ENCODE results near the gene MKRN1. TPM values are rescaled to one million over a fixed set of nuclear protein-coding genes. Genes with fewer than 3 reads are reported as not detected.

The MKRN1 gene
- total and polyA plus RNA-seq, 2 of the 4 experiments (the other 2 are of a cell fraction): 47.2 to 83.0 TPM

DNA sequence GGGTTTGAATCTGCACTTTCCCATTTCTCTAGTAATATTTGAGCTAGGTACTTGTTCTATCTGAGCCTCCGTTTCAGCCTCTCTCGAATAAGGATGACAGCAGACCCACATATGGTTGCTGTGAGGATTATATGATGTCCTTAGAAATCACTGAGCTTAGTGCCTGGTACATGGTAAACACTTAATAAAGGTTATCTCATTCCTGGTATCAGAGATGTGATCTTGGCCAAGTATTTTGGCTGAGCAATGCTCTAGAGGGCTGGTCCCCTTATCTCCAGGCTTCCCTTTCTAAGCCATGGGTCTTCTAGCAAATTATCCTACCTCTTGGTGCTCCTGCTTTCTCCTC lies 407 bp upstream of the MKRN1 start:
- H2BK20ac ChIP-seq (ENCODE audit: low read depth, low read length): no peak overlapping the region
- no TSS peak for BruUV-seq (replicated peaks)
- no peak for ATAC-seq (ENCODE audit: low read depth)
- H3K4me2 ChIP-seq (ENCODE audit: low read depth, low read length): peak overlapping the region; percentile 87
- H4K5ac ChIP-seq (ENCODE audit: low read depth, low read length): no peak overlapping the region
- H4K8ac ChIP-seq (ENCODE audit: low read depth in 2 of 2, low read length in 2 of 2): peak overlapping the region; percentile 71 to 88
- no peak overlapping the region for H3K23ac ChIP-seq (ENCODE audit: low read depth, low read length)
- H2AK9ac ChIP-seq (replicated peaks; ENCODE audit: low read depth, low read length, poor library complexity): peak overlapping the region; percentile 88
- H3K79me1 ChIP-seq (ENCODE audit: low read depth in 1 of 2, low read length in 2 of 2): peaks cover 0 to 18% of the 10 kb centered on the region in 2 experiments; a peak in 1 of 4 replicates
- H3K27ac ChIP-seq (ENCODE audit: insufficient read depth, low read length): no peak overlapping the region
- no peak overlapping the region for H3K18ac ChIP-seq (ENCODE audit: low read depth, low read length)
- H4K91ac ChIP-seq (ENCODE audit: insufficient read depth, low read depth, low read length): no peak overlapping the region
- H3K4me1 ChIP-seq (ENCODE audit: control insufficient read depth, insufficient read depth, low read length): peaks cover 2% of the 10 kb centered on the region; the same call in 1 of the 2 replicates
- no peak overlapping the region for H2BK15ac ChIP-seq (ENCODE audit: low read depth, low read length)
- H2BK5ac ChIP-seq (ENCODE audit: low read depth, low read length, poor library complexity, severe bottlenecking): no peak overlapping the region
- no peaks in the 10 kb centered on the region for H3K36me3 ChIP-seq (ENCODE audit: control insufficient read depth, insufficient read depth, low read length)
- H3K4ac ChIP-seq (ENCODE audit: low read depth, low read length): no peak overlapping the region
- H3K9ac ChIP-seq (ENCODE audit: low read depth, low read length): no peak overlapping the region
- H3K56ac ChIP-seq (ENCODE audit: extremely low read depth, insufficient read depth, low read length): no peak overlapping the region
- peaks cover 23% of the 10 kb centered on the region for H4K20me1 ChIP-seq (ENCODE audit: insufficient read depth, low read length)
- 0 out of 2 replicates have a peak overlapping the region, but pooled peaks have one; percentile 25 for H3K14ac ChIP-seq (replicated peaks; ENCODE audit: low read depth, low read length)
- TF ChIP-seq POLR2A (IDR thresholded peaks at IDR 0.05; ENCODE audit: low read depth, low read length): no peak
- TF ChIP-seq NFE2L2 (IDR thresholded peaks at IDR 0.05; ENCODE audit: low read depth, low read length): no peak
- no peak for TF ChIP-seq MXI1 (IDR thresholded peaks at IDR 0.05; ENCODE audit: borderline replicate concordance, low read depth, low read length)
- no peak for TF ChIP-seq MAZ (IDR thresholded peaks at IDR 0.05; ENCODE audit: borderline replicate concordance, low read depth, low read length)
- TF ChIP-seq RCOR1 (IDR thresholded peaks at IDR 0.05; ENCODE audit: insufficient replicate concordance, low read length): no peak
- no peak for TF ChIP-seq USF2 (IDR thresholded peaks at IDR 0.05; ENCODE audit: low read depth, low read length)
- TF ChIP-seq CHD1 (IDR thresholded peaks at IDR 0.05; ENCODE audit: low read depth, low read length): no peak
- no peak for TF ChIP-seq RFX5 (IDR thresholded peaks at IDR 0.05; ENCODE audit: low read depth, low read length)
- no peak for TF ChIP-seq BHLHE40 (IDR thresholded peaks at IDR 0.05; ENCODE audit: low read depth, low read length)
- TF ChIP-seq, protein P1, sequence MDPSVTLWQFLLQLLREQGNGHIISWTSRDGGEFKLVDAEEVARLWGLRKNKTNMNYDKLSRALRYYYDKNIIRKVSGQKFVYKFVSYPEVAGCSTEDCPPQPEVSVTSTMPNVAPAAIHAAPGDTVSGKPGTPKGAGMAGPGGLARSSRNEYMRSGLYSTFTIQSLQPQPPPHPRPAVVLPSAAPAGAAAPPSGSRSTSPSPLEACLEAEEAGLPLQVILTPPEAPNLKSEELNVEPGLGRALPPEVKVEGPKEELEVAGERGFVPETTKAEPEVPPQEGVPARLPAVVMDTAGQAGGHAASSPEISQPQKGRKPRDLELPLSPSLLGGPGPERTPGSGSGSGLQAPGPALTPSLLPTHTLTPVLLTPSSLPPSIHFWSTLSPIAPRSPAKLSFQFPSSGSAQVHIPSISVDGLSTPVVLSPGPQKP (IDR thresholded peaks at IDR 0.05; ENCODE audit: borderline replicate concordance, low read depth, low read length): no peak
- no peak for TF ChIP-seq MAFK (IDR thresholded peaks at IDR 0.05; ENCODE audit: low read depth, low read length)
- TF ChIP-seq, protein P2, sequence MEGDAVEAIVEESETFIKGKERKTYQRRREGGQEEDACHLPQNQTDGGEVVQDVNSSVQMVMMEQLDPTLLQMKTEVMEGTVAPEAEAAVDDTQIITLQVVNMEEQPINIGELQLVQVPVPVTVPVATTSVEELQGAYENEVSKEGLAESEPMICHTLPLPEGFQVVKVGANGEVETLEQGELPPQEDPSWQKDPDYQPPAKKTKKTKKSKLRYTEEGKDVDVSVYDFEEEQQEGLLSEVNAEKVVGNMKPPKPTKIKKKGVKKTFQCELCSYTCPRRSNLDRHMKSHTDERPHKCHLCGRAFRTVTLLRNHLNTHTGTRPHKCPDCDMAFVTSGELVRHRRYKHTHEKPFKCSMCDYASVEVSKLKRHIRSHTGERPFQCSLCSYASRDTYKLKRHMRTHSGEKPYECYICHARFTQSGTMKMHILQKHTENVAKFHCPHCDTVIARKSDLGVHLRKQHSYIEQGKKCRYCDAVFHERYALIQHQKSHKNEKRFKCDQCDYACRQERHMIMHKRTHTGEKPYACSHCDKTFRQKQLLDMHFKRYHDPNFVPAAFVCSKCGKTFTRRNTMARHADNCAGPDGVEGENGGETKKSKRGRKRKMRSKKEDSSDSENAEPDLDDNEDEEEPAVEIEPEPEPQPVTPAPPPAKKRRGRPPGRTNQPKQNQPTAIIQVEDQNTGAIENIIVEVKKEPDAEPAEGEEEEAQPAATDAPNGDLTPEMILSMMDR (conservative IDR thresholded peaks at IDR 0.05; ENCODE audit: low read depth, low read length): no peak
- TF ChIP-seq SMC3 (IDR thresholded peaks at IDR 0.05; ENCODE audit: low read depth, low read length): no peak
- TF ChIP-seq CEBPB (IDR thresholded peaks at IDR 0.05; ENCODE audit: low read depth, low read length): no peak
- no peak for TF ChIP-seq RAD21 (IDR thresholded peaks at IDR 0.05; ENCODE audit: low read length)
- no peak for TF ChIP-seq FOS (IDR thresholded peaks at IDR 0.05; ENCODE audit: low read depth, low read length)
- 0 out of 2 replicates have a peak, but pooled peaks cover 5% of the 10 kb centered on the region for H3K9me1 ChIP-seq (ENCODE audit: insufficient read depth, low read length)
- H3K4me3 ChIP-seq (ENCODE audit: insufficient read depth, low read depth, low read length): peak overlapping the region; percentile 69
- dilution Hi-C loops (cut with HindIII; ENCODE audit: low sequenced_read_pairs, unreplicated experiment) (no loop called here), intact Hi-C loops (cut with micrococcal nuclease) (no loop called here), in situ Hi-C loops (cut with MboI; ENCODE audit: low sequenced_read_pairs) (loop anchor here (5.0 kb wide), 1 partner anchor 173 kb away; no protein-coding TSS in a partner anchor)
- WGBS, 2 experiments (ENCODE audit: extremely low coverage in 2 of 2, insufficient read length in 1 of 2): no CpG with 5 or more reads among the region's 2 CpGs
- no peak overlapping the region for H2BK120ac ChIP-seq (ENCODE audit: low read depth, low read length)
- CTCF ChIA-PET: no interaction called here
- no peaks in the 10 kb centered on the region for H3K9me3 ChIP-seq (ENCODE audit: control insufficient read depth, insufficient read depth, low read length)
- H2AFZ ChIP-seq (replicated peaks; ENCODE audit: low read length, poor library complexity): peak overlapping the region; percentile 96
- peaks cover 8% of the 10 kb centered on the region for H3K27me3 ChIP-seq (ENCODE audit: control insufficient read depth, insufficient read depth, low read length)
- H2AK5ac ChIP-seq (ENCODE audit: low read depth, low read length): no peak overlapping the region
- DNase-seq: no peak
- POLR2A ChIA-PET (ENCODE audit: unreplicated experiment): interaction anchor here (0.5 to 0.6 kb wide), 2 partner anchors 51 to 174 kb away, joined by 3 read pairs; no protein-coding TSS in a partner anchor

Measured in IMR-90 (cell line).